ENCODE measurements around the gene MPP2.
"Not testable (repeated sequence)": the region's sequence is repeated elsewhere in the genome, so short reads cannot be mapped to it uniquely, and the experiment has no call there.

Gene MPP2

GRCh38 chr17:43874293-43874692, 33.0 kb downstream of the MPP2 start:
- no peak for DNase-seq (ENCODE audit: low spot score)

DNA sequence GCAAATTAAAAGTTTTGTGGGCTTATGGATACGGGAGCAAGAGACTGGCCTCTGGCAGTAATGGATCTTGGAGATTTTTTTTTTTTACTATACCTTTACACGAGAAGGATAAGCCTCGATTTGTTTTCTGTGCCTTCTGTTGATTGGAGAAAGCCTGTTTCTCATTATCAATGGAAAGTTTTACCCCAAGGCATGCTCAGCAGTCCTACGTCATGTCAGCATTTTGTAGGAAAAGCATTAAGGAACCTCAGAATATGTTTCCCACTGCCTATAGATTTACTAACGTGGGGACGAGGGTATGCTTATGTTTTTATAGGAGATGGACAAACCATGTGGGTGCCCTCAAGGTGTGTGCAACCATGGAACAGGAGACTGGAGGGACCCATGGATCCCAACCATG, 33.5 kb downstream of the MPP2 start:
- DNase-seq (ENCODE audit: low spot score), result no peak

- DNase-seq (ENCODE audit: low spot score), result no peak
These were observed 34.2 kb downstream of the MPP2 start for GRCh38 chr17:43873091-43873490.

- DNase-seq (ENCODE audit: low spot score), result no peak
These were observed 35.2 kb downstream of the MPP2 start for GRCh38 chr17:43871946-43872690.

DNA sequence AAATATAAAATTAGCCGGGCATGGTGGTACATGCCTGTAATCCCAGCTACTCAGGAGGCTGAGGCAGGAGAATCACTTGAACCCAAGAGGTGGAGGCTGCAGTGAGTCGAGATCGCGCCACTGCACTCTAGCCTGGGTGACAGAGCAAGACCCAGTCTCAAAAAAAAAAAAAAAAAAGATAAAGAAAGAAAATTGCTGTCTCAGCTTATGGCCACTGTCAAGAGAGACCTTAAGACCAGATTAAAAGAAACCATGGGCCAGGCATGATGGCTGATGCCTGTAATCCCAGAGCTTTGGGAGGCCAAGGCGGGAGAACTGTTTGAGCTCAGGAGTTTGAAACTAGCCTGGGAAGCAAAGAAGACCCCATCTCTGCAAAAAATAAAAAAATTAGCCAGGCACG, 38.3 kb downstream of the MPP2 start:
- not testable (repeated sequence) for DNase-seq (ENCODE audit: low spot score)

GRCh38 chr17:43868226-43868994, 38.9 kb downstream of the MPP2 start:
- DNase-seq (ENCODE audit: low spot score), result no peak

DNA sequence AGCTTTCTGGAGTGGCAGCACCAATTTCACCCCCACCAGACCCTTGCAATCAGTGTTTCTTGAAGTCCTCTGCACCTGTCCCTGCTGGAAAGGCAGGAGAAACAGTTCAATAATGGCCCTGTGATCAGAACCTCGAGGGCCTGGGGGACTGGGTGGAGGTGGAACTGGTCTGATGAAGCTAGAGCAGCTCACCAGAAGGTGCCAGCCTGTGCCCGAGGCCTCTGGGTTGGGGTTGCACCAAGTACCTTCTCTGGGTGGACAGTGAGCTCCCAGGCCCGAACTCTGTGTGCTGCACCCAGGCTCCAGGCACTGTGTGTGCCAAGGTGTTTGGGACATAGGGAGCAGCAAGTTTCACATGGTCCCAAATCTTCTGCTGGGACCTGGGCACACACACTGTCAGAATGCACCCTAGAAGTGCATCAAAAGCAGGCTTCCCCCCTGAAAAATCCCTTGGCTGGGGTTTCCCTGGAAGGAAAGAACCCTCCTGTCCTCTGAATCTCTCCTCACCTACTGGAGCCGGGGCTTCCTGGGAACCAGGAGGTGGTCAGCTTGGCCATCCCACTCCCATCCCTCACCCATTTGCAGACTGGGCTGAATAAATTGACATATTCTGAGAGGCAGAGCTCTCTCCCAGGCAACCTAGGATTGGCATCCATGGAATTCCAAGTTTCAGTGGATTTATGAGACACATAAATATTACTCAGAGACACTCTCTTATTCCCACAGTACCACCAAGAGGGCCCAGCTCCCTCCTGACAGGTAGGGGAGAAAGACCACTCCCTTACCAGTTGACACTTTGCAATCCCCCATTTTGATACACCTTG, 43.0 kb downstream of the MPP2 start:
- DNase-seq (ENCODE audit: low spot score), result no peak

GRCh38 chr17:43861960-43862359, 45.4 kb downstream of the MPP2 start:
- no peak for DNase-seq (ENCODE audit: low spot score)

DNA sequence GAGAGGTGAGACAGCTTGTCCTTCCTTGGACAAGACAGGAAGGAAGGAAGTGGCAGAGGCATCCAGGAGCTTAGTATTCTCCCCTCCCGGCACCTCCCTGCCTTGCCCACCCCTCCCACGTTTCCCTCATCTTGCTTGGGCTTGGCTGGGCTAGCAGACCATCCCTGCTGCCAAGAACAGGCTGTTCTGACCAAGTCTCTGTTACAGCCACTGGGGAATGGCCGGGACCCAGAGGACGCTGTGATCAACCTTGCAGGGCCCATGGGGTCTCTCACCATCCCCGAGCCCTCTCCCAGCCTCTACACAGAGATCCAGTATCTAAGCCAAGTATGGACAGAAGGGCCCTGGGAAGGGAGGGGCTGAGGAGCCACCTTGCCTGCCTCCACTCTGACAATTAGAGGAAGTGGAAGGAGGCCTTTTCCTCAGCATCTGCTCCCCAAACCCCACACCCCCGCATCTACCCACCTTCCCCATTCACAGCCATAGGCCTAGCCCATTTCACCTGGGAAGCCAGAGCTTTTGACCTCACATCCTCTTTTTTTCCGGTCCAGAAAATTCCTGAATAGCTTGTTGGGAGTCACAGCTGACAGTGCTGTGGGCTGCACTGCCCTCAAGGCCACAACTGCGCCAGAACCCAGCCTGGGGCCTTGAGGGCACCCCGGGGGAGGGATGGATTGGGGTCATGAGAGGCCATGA, 46.3 kb downstream of the MPP2 start:
- no peak for DNase-seq (ENCODE audit: low spot score)

DNA sequence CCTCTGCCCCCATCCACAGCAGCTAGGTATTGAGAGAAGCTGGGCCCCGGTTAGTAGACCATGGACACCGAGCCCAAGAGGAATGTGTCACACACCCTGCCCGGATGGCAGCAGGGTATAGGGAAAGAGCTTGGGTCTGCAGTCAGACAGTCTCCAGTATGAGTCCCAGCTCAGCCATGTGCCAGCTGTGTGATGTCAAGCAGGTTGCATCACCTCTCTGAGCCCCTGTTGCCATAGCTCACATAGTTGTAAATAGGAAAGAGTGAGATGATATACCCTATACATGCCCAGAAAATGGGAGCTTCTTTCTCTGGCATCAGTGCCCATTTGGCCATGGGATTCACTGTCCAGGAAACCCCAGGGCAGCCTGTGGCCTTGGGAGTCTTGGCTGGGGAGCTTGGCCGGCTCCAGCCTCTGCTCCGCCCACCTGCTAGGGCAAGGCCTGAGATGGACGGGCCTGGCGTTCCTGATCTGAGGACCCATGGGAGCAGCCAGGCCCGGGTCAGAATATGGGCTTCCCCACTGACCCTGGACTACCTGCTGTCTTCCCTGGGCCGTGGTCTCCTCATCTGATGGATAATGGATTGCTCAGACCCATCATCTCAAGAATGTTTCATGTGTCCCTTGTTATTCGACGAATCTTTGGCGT, 47.1 kb downstream of the MPP2 start:
- peak; percentile 17 for DNase-seq (ENCODE audit: low spot score)

- no peak for DNase-seq (ENCODE audit: low spot score)
These were observed 49.3 kb downstream of the MPP2 start for GRCh38 chr17:43857957-43858600.

DNA sequence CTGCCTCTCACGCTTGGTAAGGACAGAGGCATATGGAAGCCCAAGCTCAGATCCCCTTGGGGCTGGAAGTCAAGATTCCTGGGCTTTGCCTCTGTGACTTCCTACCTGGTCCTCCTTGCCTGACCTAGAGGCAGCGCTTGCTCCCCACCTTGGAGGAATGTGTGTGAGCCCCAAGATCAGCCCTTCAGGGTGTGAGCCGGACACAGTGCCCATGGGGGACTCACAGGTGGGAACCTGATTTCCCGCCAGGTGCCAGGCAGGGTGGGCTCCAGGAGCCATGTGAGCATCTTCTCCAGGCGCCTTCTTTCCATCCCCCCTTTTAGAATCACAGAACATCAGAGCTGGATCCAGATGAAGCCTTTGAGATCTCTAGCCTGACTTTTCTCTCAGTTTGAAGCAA, 50.2 kb downstream of the MPP2 start:
- no peak for DNase-seq (ENCODE audit: low spot score)

GRCh38 chr17:43856141-43856540, 51.2 kb downstream of the MPP2 start:
- DNase-seq (ENCODE audit: low spot score), result no peak

GRCh38 chr17:43855061-43855460, 52.3 kb downstream of the MPP2 start:
- DNase-seq (ENCODE audit: low spot score), result no peak

GRCh38 chr17:43854498-43854897, 52.8 kb downstream of the MPP2 start:
- DNase-seq (ENCODE audit: low spot score), result no peak

DNA sequence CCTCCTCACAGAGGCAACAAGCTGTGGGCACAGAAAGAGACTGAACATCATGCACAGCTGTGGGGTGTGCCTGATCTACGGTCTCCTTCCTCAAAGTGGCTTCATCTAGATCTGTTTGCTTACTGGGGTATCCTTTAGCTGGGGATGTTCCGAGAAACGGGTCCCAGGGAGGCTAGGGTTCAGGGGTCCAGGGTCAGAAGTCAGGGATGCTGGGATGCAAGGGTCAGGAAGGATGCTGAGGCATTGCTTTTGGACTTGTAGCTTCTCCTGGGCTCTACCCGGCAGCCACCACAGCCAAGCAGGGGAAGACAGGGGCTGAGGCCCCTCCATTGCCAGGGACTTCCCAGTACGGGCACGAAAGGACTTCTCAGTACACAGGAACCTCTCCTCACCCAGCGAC, 53.8 kb downstream of the MPP2 start:
- no peak for DNase-seq (ENCODE audit: low spot score)

DNA sequence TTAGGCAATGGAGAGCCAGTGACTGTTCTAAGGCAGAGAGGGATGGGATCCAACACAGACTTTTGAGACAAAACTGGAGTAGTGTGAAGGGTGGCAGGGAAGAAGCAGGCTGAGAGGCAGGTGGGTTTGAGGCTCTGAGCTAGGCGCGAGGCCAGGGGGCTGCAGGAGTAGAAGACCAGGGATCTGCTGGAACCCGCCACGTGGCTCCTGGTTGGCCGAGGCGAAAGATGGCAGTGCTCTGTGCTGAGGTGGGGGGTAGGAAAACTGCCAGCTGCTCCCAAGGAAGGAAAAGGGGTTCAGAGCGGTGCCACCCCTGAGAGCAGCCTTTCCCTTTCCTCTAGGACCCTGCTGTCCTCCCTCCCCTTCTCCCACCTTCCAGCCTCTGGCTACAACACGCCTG, 54.8 kb downstream of the MPP2 start:
- DNase-seq (ENCODE audit: low spot score), result no peak

GRCh38 chr17:43849116-43849515, 58.2 kb downstream of the MPP2 start:
- no peak for DNase-seq (ENCODE audit: low spot score)

DNA sequence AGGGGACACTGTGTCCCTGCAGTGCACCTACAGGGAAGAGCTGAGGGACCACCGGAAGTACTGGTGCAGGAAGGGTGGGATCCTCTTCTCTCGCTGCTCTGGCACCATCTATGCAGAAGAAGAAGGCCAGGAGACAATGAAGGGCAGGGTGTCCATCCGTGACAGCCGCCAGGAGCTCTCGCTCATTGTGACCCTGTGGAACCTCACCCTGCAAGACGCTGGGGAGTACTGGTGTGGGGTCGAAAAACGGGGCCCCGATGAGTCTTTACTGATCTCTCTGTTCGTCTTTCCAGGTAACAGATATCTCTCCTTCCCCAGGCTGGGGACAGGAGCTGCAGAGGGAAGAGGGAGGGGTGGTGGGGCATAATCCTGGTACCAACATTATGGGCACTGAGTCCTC, 58.7 kb downstream of the MPP2 start:
- no peak for DNase-seq (ENCODE audit: low spot score)

DNA sequence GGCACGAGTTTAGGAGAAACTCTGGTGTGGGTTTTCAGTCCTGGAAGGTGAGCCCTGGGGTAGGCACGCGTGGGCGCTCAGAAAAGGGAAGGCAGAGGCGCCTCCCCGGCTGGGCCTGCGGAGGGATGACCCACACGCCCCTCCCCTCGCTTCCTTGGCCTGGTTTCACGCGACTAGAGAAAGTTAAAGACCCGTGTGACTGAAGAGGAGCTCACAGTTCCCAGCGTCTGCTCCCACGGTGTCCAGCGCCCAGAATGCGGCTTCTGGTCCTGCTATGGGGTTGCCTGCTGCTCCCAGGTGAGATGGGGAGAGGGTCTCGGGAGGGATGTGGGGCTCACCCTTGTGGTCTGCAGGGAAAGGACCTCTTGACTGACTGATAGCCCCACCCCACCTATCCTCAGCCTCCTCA, 60.4 kb downstream of the MPP2 start, which contains the start of gene CD300LG:
Gene CD300LG (plus strand): TSS at position 214 of the 409 bp plus-strand sequence. CDS start 41 bp downstream, at position 255.
- no peak for DNase-seq (ENCODE audit: low spot score)

DNA sequence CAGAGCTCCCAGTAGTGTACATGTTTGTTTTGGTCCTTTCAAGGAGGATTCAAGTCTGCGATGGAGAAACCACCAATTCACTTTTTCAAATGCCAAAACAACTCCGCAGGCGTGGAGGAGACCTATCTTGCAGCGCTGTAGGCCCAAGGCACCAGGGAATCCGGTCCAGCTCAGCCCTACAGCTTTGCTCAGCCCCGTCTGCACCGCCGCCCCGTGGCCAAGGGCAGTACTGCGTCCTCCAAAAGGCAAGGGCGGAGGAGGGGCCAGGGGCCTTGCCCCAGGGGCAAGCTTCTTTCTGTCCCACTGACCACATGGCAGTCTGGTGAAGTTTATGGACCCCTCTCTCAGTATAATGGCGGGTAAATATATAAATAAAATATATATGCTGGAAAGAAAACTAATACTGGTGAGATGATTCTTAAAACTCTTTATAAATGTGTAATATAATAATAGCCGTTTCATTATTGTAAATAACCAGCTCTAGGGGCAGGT, 61.1 kb downstream of the MPP2 start:
- peak; percentile 96 for DNase-seq (ENCODE audit: low spot score)

Measured in ecto neural progenitor cell (in vitro differentiated cells).